Measurements from ENCODE around the gene ADAMTSL3.

ADAMTSL3 gene

GRCh38 chr15:83983634-83984458 is 329.9 kb downstream of the ADAMTSL3 start:
- Histone ChIP-seq H3K27ac (ENCODE audit: low read depth, low read length) (peak overlapping the region; percentile 66), H3F3A (ENCODE audit: control insufficient read depth, insufficient read depth) (no peaks in the 10 kb centered on the region), H4K20me1 (ENCODE audit: control insufficient read depth, insufficient read depth, low read depth, low read length) (no peaks in the 10 kb centered on the region), H3K27me3 (ENCODE audit: control insufficient read depth, low read length) (no peaks in the 10 kb centered on the region), H3K4me1 (ENCODE audit: control insufficient read depth, low read length) (peaks cover 20% of the 10 kb centered on the region), H3K9me3 (ENCODE audit: control insufficient read depth, insufficient read depth, low read length) (peaks cover 4% of the 10 kb centered on the region; the same call in 1 of the 2 replicates), H3K79me2 (ENCODE audit: control insufficient read depth, low read length) (no peaks in the 10 kb centered on the region), H3K4me3 (ENCODE audit: low read length) (peak overlapping the region; percentile 37), H3K9me2 (replicated peaks; ENCODE audit: control insufficient read depth, low read length) (no peaks in the 10 kb centered on the region), H3K4me2 (ENCODE audit: low read length) (peak overlapping the region; percentile 55), H3K36me3 (ENCODE audit: control insufficient read depth, low read length) (no peaks in the 10 kb centered on the region)
- TF ChIP-seq EZH2phosphoT487 (IDR thresholded peaks at IDR 0.05; ENCODE audit: borderline replicate concordance, low read length): no peak
- TF ChIP-seq CTCF (IDR thresholded peaks at IDR 0.05; ENCODE audit: low read depth, low read length, poor library complexity, severe bottlenecking): no peak

GRCh38 chr15:83984601-83985000 is 330.7 kb downstream of the ADAMTSL3 start:
- H3K4me1 ChIP-seq (ENCODE audit: control insufficient read depth, low read length): peaks cover 27% of the 10 kb centered on the region
- H3K36me3 ChIP-seq (ENCODE audit: control insufficient read depth, low read length): no peaks in the 10 kb centered on the region
- peak overlapping the region; percentile 66 for H3K27ac ChIP-seq (ENCODE audit: low read depth, low read length)
- H3F3A ChIP-seq (ENCODE audit: control insufficient read depth, insufficient read depth): no peaks in the 10 kb centered on the region
- TF ChIP-seq CTCF (IDR thresholded peaks at IDR 0.05; ENCODE audit: low read depth, low read length, poor library complexity, severe bottlenecking) (no peak), EZH2phosphoT487 (IDR thresholded peaks at IDR 0.05; ENCODE audit: borderline replicate concordance, low read length) (no peak)
- H3K9me2 ChIP-seq (replicated peaks; ENCODE audit: control insufficient read depth, low read length): no peaks in the 10 kb centered on the region
- H3K79me2 ChIP-seq (ENCODE audit: control insufficient read depth, low read length): no peaks in the 10 kb centered on the region
- H3K27me3 ChIP-seq (ENCODE audit: control insufficient read depth, low read length): no peaks in the 10 kb centered on the region
- no peak overlapping the region for H3K4me3 ChIP-seq (ENCODE audit: low read length)
- peaks cover 4% of the 10 kb centered on the region; the same call in 1 of the 2 replicates for H3K9me3 ChIP-seq (ENCODE audit: control insufficient read depth, insufficient read depth, low read length)
- peak overlapping the region; percentile 55; the same call in 1 of the 2 replicates for H3K4me2 ChIP-seq (ENCODE audit: low read length)
- no peaks in the 10 kb centered on the region for H4K20me1 ChIP-seq (ENCODE audit: control insufficient read depth, insufficient read depth, low read depth, low read length)

- no peak for TF ChIP-seq EZH2phosphoT487 (IDR thresholded peaks at IDR 0.05; ENCODE audit: borderline replicate concordance, low read length)
- no peaks in the 10 kb centered on the region for H3K36me3 ChIP-seq (ENCODE audit: control insufficient read depth, low read length)
- no peak overlapping the region for H3K27ac ChIP-seq (ENCODE audit: low read depth, low read length)
- H4K20me1 ChIP-seq (ENCODE audit: control insufficient read depth, insufficient read depth, low read depth, low read length): no peaks in the 10 kb centered on the region
- H3F3A ChIP-seq (ENCODE audit: control insufficient read depth, insufficient read depth): no peaks in the 10 kb centered on the region
- no peaks in the 10 kb centered on the region for H3K9me2 ChIP-seq (replicated peaks; ENCODE audit: control insufficient read depth, low read length)
- H3K79me2 ChIP-seq (ENCODE audit: control insufficient read depth, low read length): no peaks in the 10 kb centered on the region
- H3K27me3 ChIP-seq (ENCODE audit: control insufficient read depth, low read length): no peaks in the 10 kb centered on the region
- H3K9me3 ChIP-seq (ENCODE audit: control insufficient read depth, insufficient read depth, low read length): no peaks in the 10 kb centered on the region
- H3K4me3 ChIP-seq (ENCODE audit: low read length): no peak overlapping the region
- no peak overlapping the region for H3K4me2 ChIP-seq (ENCODE audit: low read length)
- peaks cover 17% of the 10 kb centered on the region for H3K4me1 ChIP-seq (ENCODE audit: control insufficient read depth, low read length)
These were observed 337.2 kb downstream of the ADAMTSL3 start for GRCh38 chr15:83991163-83991562.
